ENCODE data around the gene BCDIN3D. TPM values are rescaled to one million over a fixed set of nuclear protein-coding genes. Genes with fewer than 3 reads are reported as not detected.

Gene BCDIN3D
- total and polyA plus RNA-seq, 10 of the 15 experiments (the other 5 are each of a cell fraction or from before 2014, with no cell fraction given): 3.7 to 7.2 (median 6.4) TPM

DNA sequence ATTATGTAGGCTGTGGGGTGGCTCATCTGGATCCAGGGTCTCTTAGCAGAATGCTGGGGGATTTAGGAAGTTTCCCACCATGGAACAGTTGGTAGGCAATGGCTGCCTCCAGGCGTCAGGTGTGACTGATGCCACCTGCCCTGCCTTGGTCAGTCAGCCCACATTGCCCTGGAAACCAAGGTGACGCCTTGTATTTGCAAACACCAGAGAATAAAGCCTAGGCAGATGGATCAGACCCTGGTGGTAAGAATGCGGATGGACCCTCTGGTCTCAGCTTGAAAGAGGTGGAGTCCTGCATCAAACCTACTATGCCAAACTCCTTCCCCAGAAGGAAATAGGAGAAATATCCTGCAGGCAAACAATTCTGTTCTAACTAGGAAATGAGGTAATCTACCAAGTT, 52.9 kb downstream of the BCDIN3D start:
- H3K9ac ChIP-seq (ENCODE audit: control insufficient read depth, insufficient read depth, low read length): no peak overlapping the region
- H3K27me3 ChIP-seq (replicated peaks in 1 of 2; ENCODE audit: control insufficient read depth in 2 of 2, insufficient read depth in 2 of 2, low read length in 1 of 2): no peaks in the 10 kb centered on the region
- no peak for FAIRE-seq
- ChIA-PET CTCF (no interaction called here), RAD21 (ENCODE audit: unreplicated experiment) (no interaction called here), SMC1A (ENCODE audit: uncharacterized antibody, unreplicated experiment) (no interaction called here), POLR2A (interaction anchor here (0.7 kb wide), 1 partner anchor 49 kb away, joined by 5 read pairs; no protein-coding TSS in a partner anchor)
- H3K4me1 ChIP-seq (ENCODE audit: control insufficient read depth, insufficient read depth, low read length): no peaks in the 10 kb centered on the region
- no peaks in the 10 kb centered on the region for H3K79me2 ChIP-seq (ENCODE audit: control insufficient read depth, insufficient read depth, low read length)
- no peaks in the 10 kb centered on the region; the same call in 2 of the 3 replicates for H3K9me3 ChIP-seq (replicated peaks; ENCODE audit: control insufficient read depth, insufficient read depth, low read length)
- H3K4me2 ChIP-seq (ENCODE audit: control insufficient read depth, insufficient read depth): no peak overlapping the region
- no TSS peak for BruUV-seq (replicated peaks)
- intact Hi-C loops (cut with micrococcal nuclease; ENCODE audit: unreplicated experiment): no loop called here
- no peaks in the 10 kb centered on the region for H4K20me1 ChIP-seq (ENCODE audit: control insufficient read depth, insufficient read depth)
- ATAC-seq: no peak
- no peak for DNase-seq (ENCODE audit: low read depth, low spot score)
- no peak for TF ChIP-seq BMI1 (IDR thresholded peaks at IDR 0.05; ENCODE audit: borderline replicate concordance)
- no peak for TF ChIP-seq ZNF274 (IDR thresholded peaks at IDR 0.05; ENCODE audit: insufficient read depth, insufficient read length)
- no peak for TF ChIP-seq YBX1 (IDR thresholded peaks at IDR 0.05)
- no peak for TF ChIP-seq CBX5 (IDR thresholded peaks at IDR 0.05; ENCODE audit: low read depth)
- no peak for TF ChIP-seq SUZ12 (IDR thresholded peaks at IDR 0.05; ENCODE audit: unreplicated experiment)
- TF ChIP-seq, protein P1, sequence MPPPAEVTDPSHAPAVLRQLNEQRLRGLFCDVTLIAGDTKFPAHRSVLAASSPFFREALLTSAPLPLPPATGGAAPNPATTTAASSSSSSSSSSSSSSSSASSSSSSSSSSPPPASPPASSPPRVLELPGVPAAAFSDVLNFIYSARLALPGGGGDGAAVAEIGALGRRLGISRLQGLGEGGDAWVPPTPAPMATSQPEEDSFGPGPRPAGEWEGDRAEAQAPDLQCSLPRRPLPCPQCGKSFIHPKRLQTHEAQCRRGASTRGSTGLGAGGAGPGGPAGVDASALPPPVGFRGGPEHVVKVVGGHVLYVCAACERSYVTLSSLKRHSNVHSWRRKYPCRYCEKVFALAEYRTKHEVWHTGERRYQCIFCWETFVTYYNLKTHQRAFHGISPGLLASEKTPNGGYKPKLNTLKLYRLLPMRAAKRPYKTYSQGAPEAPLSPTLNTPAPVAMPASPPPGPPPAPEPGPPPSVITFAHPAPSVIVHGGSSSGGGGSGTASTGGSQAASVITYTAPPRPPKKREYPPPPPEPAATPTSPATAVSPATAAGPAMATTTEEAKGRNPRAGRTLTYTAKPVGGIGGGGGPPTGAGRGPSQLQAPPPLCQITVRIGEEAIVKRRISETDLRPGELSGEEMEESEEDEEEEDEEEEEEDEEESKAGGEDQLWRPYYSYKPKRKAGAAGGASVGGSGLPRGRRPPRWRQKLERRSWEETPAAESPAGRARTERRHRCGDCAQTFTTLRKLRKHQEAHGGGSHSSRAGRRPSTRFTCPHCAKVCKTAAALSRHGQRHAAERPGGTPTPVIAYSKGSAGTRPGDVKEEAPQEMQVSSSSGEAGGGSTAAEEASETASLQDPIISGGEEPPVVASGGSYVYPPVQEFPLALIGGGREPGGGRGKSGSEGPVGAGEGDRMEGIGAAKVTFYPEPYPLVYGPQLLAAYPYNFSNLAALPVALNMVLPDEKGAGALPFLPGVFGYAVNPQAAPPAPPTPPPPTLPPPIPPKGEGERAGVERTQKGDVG (CRISPR knock-in tag; IDR thresholded peaks at IDR 0.05): no peak
- TF ChIP-seq NFIC (IDR thresholded peaks at IDR 0.05; ENCODE audit: low read depth, low read length): no peak
- 67% methylated on average over 3 of the region's 3 CpGs for WGBS (ENCODE audit: insufficient coverage, insufficient replicate concordance, low lambda C conversion rate, missing lambda C conversion rate)
- no peak overlapping the region for H3K27ac ChIP-seq (ENCODE audit: control insufficient read depth, insufficient read depth)
- no peak overlapping the region for H2AFZ ChIP-seq (ENCODE audit: control insufficient read depth, low read depth, low read length)
- no peak overlapping the region for H3K4me3 ChIP-seq
- peaks cover 0 to 1% of the 10 kb centered on the region in 2 experiments; a peak in 2 of 4 replicates for H3K36me3 ChIP-seq (ENCODE audit: control insufficient read depth in 2 of 2, insufficient read depth in 2 of 2, low read length in 1 of 2)
- in situ Hi-C loops (cut with MboI): no loop called here
